WTC11 (cell line): Measurements from ENCODE around the gene TRPM4. TPM values are rescaled to one million over a fixed set of nuclear protein-coding genes. Genes with fewer than 3 reads are reported as not detected.

Source experiments
- ATAC-seq: fragments of 200-7000 bp; cut with Tn5 transposase; 2 replicates; pipeline ENCODE4 v1.10.0; 2021; ENCODE audit warnings: mild to moderate bottlenecking, moderate library complexity
- CTCF ChIA-PET: fragments of 300-600 bp; sonication (Branson Sonifier 250); formaldehyde crosslinking; loops from one replicate; lab custom pipeline; 2021; ENCODE audit warnings: antibody characterized with exemption; lab: Charles Lee
- POLR2A ChIA-PET: fragments of 350-600 bp; sonication (Branson Sonifier 250); formaldehyde crosslinking; loops from one replicate; lab custom pipeline; 2021; ENCODE audit warnings: antibody characterized with exemption; lab: Charles Lee
- DNase-seq: peaks from one replicate; pipeline ENCODE4 v3.0.0; 2021; ENCODE audit warnings: low spot score
- H3K27ac Mint-ChIP-seq: 2 replicates; pipeline ENCODE4 v1.8.0; 2021; ENCODE audit warnings: mixed read lengths
- H3K27me3 Mint-ChIP-seq: 2 replicates; pipeline ENCODE4 v1.8.0; 2021; ENCODE audit warnings: low read depth, mild to moderate bottlenecking, moderate library complexity, mixed read lengths
- H3K36me3 Mint-ChIP-seq: 2 replicates; pipeline ENCODE4 v1.8.0; 2021; ENCODE audit warnings: mixed read lengths
- H3K4me1 Mint-ChIP-seq: 2 replicates; pipeline ENCODE4 v1.8.0; 2022; ENCODE audit warnings: mixed read lengths
- H3K4me3 Mint-ChIP-seq: 2 replicates; pipeline ENCODE4 v1.8.0; 2021; ENCODE audit warnings: mild to moderate bottlenecking, moderate library complexity, mixed read lengths
- H3K9me3 Mint-ChIP-seq: 2 replicates; pipeline ENCODE4 v1.8.0; 2021; ENCODE audit warnings: mixed read lengths
- ATF1 ChIP-seq: sonication (generic); formaldehyde crosslinking; IDR thresholded peaks from 2 replicates; pipeline ENCODE4 v1.8.1; 2023; ENCODE audit warnings: mild to moderate bottlenecking, moderate library complexity, missing genetic modification reagents
- ELF4 ChIP-seq: sonication (generic); formaldehyde crosslinking; IDR thresholded peaks from 2 replicates; pipeline ENCODE4 v1.8.1; 2022; ENCODE audit warnings: low read depth, mild to moderate bottlenecking, moderate library complexity, missing genetic modification reagents
- JAZF1 ChIP-seq: fragments of 250-450 bp; sonication (Bioruptor Pico); IDR thresholded peaks from 2 replicates; pipeline ENCODE4 v1.9.0; 2021; ENCODE audit warnings: moderate library complexity, mild to moderate bottlenecking, inconsistent platforms
- NR1H2 ChIP-seq: sonication (generic); formaldehyde crosslinking; IDR thresholded peaks from 2 replicates; pipeline ENCODE4 v1.9.0; 2021; ENCODE audit warnings: mild to moderate bottlenecking, moderate library complexity, missing genetic modification reagents
- NR2C2 ChIP-seq: sonication (generic); formaldehyde crosslinking; IDR thresholded peaks from 2 replicates; pipeline ENCODE4 v1.8.0; 2022; ENCODE audit warnings: mild to moderate bottlenecking, missing genetic modification reagents
- RELA ChIP-seq: sonication (generic); formaldehyde crosslinking; IDR thresholded peaks from 2 replicates; pipeline ENCODE4 v1.8.1; 2022; ENCODE audit warnings: missing genetic modification reagents, mild to moderate bottlenecking, borderline replicate concordance
- SP1 ChIP-seq: sonication (generic); formaldehyde crosslinking; conservative IDR thresholded peaks from 2 replicates; pipeline ENCODE4 v1.8.1; 2022; ENCODE audit warnings: missing genetic modification reagents
- TEAD1 ChIP-seq: sonication (generic); formaldehyde crosslinking; IDR thresholded peaks from 2 replicates; pipeline ENCODE4 v1.8.0; 2022; ENCODE audit warnings: mild to moderate bottlenecking, missing genetic modification reagents
- total RNA-seq: library from RNA; stranded (reverse); gene quantifications from 3 replicates; pipeline ENCODE4 v1.2.3, GENCODE V29; 2021
- TF ChIP-seq, protein P1 (sequence below): sonication (generic); formaldehyde crosslinking; conservative IDR thresholded peaks from 2 replicates; pipeline ENCODE4 v1.8.1; 2023; ENCODE audit warnings: mild to moderate bottlenecking, low read depth, missing genetic modification reagents, moderate library complexity
- TF ChIP-seq, protein P2 (sequence below): sonication (generic); formaldehyde crosslinking; conservative IDR thresholded peaks from 2 replicates; pipeline ENCODE4 v1.8.1; 2022; ENCODE audit warnings: mild to moderate bottlenecking, missing genetic modification reagents
- TF ChIP-seq, protein P3 (sequence below): fragments of 250-450 bp; sonication (Bioruptor Pico); IDR thresholded peaks from 2 replicates; pipeline ENCODE4 v2.1.2; 2022; ENCODE audit warnings: mild to moderate bottlenecking, moderate library complexity
- TF ChIP-seq, protein P4 (sequence below): sonication (generic); formaldehyde crosslinking; IDR thresholded peaks from 2 replicates; pipeline ENCODE4 v1.8.1; 2023; ENCODE audit warnings: mild to moderate bottlenecking, missing genetic modification reagents
- TF ChIP-seq, protein P5 (sequence below): sonication (generic); formaldehyde crosslinking; IDR thresholded peaks from 2 replicates; pipeline ENCODE4 v1.8.1; 2023; ENCODE audit warnings: mild to moderate bottlenecking, missing genetic modification reagents
- TF ChIP-seq, protein P6 (sequence below): sonication (generic); formaldehyde crosslinking; IDR thresholded peaks from 2 replicates; pipeline ENCODE4 v1.8.0; 2022; ENCODE audit warnings: missing genetic modification reagents
- TF ChIP-seq, protein P7 (sequence below): fragments of 250-450 bp; sonication (Bioruptor Pico); IDR thresholded peaks from 2 replicates; pipeline ENCODE4 v1.8.0; 2021; ENCODE audit warnings: mild to moderate bottlenecking

TRPM4 gene
- total RNA-seq, 1 experiment from 2014 or later, result 15.5 TPM

DNA sequence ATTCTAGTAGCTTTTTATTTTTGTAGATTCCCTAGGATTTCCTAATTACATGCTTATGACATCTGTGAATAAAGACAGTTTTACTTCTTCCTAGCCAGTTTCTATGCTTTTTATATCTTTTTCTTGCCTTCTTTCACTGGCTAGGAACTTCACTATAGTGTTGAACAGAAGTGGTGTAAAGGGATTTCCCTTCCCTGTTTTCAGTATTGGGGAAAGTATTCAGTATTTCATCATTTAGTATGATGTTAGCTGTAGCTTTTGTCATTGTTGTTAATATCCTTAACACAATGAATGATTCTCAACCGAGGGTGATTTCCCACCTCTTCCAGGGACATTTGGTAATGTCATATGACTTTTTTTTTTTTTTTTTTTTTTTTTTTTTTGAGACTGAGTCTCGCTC lies 90.1 kb downstream of the TRPM4 start:
- CTCF ChIA-PET, result interaction anchor here (0.9 kb wide), 1 partner anchor 23 kb away, joined by 3 read pairs; no protein-coding TSS in a partner anchor
- no peak overlapping the region for H3K4me3 Mint-ChIP-seq
- TF ChIP-seq, protein P1, sequence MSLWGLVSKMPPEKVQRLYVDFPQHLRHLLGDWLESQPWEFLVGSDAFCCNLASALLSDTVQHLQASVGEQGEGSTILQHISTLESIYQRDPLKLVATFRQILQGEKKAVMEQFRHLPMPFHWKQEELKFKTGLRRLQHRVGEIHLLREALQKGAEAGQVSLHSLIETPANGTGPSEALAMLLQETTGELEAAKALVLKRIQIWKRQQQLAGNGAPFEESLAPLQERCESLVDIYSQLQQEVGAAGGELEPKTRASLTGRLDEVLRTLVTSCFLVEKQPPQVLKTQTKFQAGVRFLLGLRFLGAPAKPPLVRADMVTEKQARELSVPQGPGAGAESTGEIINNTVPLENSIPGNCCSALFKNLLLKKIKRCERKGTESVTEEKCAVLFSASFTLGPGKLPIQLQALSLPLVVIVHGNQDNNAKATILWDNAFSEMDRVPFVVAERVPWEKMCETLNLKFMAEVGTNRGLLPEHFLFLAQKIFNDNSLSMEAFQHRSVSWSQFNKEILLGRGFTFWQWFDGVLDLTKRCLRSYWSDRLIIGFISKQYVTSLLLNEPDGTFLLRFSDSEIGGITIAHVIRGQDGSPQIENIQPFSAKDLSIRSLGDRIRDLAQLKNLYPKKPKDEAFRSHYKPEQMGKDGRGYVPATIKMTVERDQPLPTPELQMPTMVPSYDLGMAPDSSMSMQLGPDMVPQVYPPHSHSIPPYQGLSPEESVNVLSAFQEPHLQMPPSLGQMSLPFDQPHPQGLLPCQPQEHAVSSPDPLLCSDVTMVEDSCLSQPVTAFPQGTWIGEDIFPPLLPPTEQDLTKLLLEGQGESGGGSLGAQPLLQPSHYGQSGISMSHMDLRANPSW (CRISPR knock-in tag), result no peak
- TF ChIP-seq, all 79 proteins: peak for 0
- Mint-ChIP-seq H3K27ac (no peak overlapping the region), H3K4me1 (peaks cover 4% of the 10 kb centered on the region; the same call in 1 of the 2 replicates), H3K27me3 (peaks cover 10% of the 10 kb centered on the region), H3K9me3 (peaks cover 11% of the 10 kb centered on the region), H3K36me3 (no peaks in the 10 kb centered on the region)
- POLR2A ChIA-PET, result no interaction called here
- no peak for ATAC-seq
- no peak for DNase-seq

DNA sequence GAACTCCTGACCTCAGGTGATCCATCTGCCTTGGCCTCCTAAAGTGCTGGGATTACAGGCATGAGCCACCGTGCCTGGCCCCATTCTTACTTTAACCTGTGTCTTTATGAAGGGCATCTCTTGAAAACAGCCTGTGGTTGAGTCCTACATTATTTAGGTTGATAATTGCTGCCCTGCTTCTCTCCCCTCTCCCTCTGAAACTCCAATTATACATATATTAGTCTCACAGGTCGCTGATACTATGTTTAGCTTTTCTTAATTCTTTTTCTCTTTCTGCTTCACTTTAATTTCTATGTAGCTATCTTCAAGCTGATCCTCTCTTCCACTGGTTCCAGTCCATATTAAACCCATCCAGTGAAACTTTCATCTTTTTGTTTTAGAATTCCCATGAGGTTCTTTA lies 92.3 kb downstream of the TRPM4 start:
- CTCF ChIA-PET, result interaction anchor here (0.6 to 2.6 kb wide), 3 partner anchors 8 to 203 kb away, joined by 3 to 6 read pairs (median 3); no protein-coding TSS in a partner anchor
- TF ChIP-seq, protein P2, sequence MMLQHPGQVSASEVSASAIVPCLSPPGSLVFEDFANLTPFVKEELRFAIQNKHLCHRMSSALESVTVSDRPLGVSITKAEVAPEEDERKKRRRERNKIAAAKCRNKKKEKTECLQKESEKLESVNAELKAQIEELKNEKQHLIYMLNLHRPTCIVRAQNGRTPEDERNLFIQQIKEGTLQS (CRISPR knock-in tag), result no peak
- TF ChIP-seq JAZF1 (CRISPR knock-in tag) (no peak), RELA (no peak), ELF4 (CRISPR knock-in tag) (no peak), NR2C2 (CRISPR knock-in tag) (no peak), ATF1 (CRISPR knock-in tag) (no peak), NR1H2 (CRISPR knock-in tag) (no peak), TEAD1 (CRISPR knock-in tag) (no peak), SP1 (CRISPR knock-in tag) (no peak)
- TF ChIP-seq, protein P3, sequence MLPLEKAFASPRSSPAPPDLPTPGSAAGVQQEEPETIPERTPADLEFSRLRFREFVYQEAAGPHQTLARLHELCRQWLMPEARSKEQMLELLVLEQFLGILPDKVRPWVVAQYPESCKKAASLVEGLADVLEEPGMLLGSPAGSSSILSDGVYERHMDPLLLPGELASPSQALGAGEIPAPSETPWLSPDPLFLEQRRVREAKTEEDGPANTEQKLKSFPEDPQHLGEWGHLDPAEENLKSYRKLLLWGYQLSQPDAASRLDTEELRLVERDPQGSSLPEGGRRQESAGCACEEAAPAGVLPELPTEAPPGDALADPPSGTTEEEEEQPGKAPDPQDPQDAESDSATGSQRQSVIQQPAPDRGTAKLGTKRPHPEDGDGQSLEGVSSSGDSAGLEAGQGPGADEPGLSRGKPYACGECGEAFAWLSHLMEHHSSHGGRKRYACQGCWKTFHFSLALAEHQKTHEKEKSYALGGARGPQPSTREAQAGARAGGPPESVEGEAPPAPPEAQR, result no peak
- TF ChIP-seq, protein P4, sequence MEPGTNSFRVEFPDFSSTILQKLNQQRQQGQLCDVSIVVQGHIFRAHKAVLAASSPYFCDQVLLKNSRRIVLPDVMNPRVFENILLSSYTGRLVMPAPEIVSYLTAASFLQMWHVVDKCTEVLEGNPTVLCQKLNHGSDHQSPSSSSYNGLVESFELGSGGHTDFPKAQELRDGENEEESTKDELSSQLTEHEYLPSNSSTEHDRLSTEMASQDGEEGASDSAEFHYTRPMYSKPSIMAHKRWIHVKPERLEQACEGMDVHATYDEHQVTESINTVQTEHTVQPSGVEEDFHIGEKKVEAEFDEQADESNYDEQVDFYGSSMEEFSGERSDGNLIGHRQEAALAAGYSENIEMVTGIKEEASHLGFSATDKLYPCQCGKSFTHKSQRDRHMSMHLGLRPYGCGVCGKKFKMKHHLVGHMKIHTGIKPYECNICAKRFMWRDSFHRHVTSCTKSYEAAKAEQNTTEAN (CRISPR knock-in tag), result no peak
- TF ChIP-seq, protein P5, sequence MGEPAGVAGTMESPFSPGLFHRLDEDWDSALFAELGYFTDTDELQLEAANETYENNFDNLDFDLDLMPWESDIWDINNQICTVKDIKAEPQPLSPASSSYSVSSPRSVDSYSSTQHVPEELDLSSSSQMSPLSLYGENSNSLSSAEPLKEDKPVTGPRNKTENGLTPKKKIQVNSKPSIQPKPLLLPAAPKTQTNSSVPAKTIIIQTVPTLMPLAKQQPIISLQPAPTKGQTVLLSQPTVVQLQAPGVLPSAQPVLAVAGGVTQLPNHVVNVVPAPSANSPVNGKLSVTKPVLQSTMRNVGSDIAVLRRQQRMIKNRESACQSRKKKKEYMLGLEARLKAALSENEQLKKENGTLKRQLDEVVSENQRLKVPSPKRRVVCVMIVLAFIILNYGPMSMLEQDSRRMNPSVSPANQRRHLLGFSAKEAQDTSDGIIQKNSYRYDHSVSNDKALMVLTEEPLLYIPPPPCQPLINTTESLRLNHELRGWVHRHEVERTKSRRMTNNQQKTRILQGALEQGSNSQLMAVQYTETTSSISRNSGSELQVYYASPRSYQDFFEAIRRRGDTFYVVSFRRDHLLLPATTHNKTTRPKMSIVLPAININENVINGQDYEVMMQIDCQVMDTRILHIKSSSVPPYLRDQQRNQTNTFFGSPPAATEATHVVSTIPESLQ, result no peak
- TF ChIP-seq, protein P6, sequence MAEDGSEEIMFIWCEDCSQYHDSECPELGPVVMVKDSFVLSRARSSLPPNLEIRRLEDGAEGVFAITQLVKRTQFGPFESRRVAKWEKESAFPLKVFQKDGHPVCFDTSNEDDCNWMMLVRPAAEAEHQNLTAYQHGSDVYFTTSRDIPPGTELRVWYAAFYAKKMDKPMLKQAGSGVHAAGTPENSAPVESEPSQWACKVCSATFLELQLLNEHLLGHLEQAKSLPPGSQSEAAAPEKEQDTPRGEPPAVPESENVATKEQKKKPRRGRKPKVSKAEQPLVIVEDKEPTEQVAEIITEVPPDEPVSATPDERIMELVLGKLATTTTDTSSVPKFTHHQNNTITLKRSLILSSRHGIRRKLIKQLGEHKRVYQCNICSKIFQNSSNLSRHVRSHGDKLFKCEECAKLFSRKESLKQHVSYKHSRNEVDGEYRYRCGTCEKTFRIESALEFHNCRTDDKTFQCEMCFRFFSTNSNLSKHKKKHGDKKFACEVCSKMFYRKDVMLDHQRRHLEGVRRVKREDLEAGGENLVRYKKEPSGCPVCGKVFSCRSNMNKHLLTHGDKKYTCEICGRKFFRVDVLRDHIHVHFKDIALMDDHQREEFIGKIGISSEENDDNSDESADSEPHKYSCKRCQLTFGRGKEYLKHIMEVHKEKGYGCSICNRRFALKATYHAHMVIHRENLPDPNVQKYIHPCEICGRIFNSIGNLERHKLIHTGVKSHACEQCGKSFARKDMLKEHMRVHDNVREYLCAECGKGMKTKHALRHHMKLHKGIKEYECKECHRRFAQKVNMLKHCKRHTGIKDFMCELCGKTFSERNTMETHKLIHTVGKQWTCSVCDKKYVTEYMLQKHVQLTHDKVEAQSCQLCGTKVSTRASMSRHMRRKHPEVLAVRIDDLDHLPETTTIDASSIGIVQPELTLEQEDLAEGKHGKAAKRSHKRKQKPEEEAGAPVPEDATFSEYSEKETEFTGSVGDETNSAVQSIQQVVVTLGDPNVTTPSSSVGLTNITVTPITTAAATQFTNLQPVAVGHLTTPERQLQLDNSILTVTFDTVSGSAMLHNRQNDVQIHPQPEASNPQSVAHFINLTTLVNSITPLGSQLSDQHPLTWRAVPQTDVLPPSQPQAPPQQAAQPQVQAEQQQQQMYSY (CRISPR knock-in tag), result no peak
- TF ChIP-seq, protein P7, sequence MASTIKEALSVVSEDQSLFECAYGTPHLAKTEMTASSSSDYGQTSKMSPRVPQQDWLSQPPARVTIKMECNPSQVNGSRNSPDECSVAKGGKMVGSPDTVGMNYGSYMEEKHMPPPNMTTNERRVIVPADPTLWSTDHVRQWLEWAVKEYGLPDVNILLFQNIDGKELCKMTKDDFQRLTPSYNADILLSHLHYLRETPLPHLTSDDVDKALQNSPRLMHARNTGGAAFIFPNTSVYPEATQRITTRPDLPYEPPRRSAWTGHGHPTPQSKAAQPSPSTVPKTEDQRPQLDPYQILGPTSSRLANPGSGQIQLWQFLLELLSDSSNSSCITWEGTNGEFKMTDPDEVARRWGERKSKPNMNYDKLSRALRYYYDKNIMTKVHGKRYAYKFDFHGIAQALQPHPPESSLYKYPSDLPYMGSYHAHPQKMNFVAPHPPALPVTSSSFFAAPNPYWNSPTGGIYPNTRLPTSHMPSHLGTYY (CRISPR knock-in tag), result no peak
- TF ChIP-seq, all 79 proteins: peak for 0
- Mint-ChIP-seq H3K27me3 (peaks cover 17% of the 10 kb centered on the region), H3K9me3 (peaks cover 11% of the 10 kb centered on the region), H3K36me3 (no peaks in the 10 kb centered on the region), H3K4me3 (no peak overlapping the region), H3K4me1 (no peaks in the 10 kb centered on the region), H3K27ac (no peak overlapping the region)
- no peak for ATAC-seq
- POLR2A ChIA-PET, result no interaction called here
- no peak for DNase-seq
